ENCODE measurements around the gene FGR. TPM values are rescaled to one million over a fixed set of nuclear protein-coding genes. Genes with fewer than 3 reads are reported as not detected.

FGR gene
- total RNA-seq, 1 donor from 2014 or later: not detected

GRCh38 chr1:27567971-27568299, 67.0 kb downstream of the FGR start:
- H3K4me3 ChIP-seq: peak overlapping the region; percentile 15
- no peak overlapping the region for H2AFZ ChIP-seq (replicated peaks)
- Mint-ChIP-seq H3K9me3 (no peaks in the 10 kb centered on the region), H3K27ac (peak overlapping the region; percentile 97), H3K36me3 (no peaks in the 10 kb centered on the region), H3K4me1 (peaks cover 90% of the 10 kb centered on the region), H3K4me3 (peak overlapping the region; percentile 79), H3K27me3 (ENCODE audit: insufficient read depth, low read depth) (peaks cover 8% of the 10 kb centered on the region)
- peaks cover 92% of the 10 kb centered on the region for H3K4me1 ChIP-seq
- no peak overlapping the region for H3K9ac ChIP-seq
- peaks cover 86% of the 10 kb centered on the region for H3K79me2 ChIP-seq (ENCODE audit: low read depth)
- no peaks in the 10 kb centered on the region for H3K27me3 ChIP-seq
- no peak for TF ChIP-seq EZH2phosphoT487 (IDR thresholded peaks at IDR 0.05)
- TF ChIP-seq CTCF (IDR thresholded peaks at IDR 0.05): no peak
- no peak for TF ChIP-seq EZH2 (IDR thresholded peaks at IDR 0.05)
- no peak for DNase-seq (ENCODE audit: low spot score)
- peaks cover 86% of the 10 kb centered on the region for H4K20me1 ChIP-seq (ENCODE audit: low read depth)
- H3K4me2 ChIP-seq: peak overlapping the region; percentile 76
- H3F3A ChIP-seq (ENCODE audit: low read depth): peaks cover 80% of the 10 kb centered on the region
- H3K36me3 ChIP-seq: no peaks in the 10 kb centered on the region
- no peaks in the 10 kb centered on the region for H3K9me3 ChIP-seq (ENCODE audit: low read depth)
- H3K27ac ChIP-seq: peak overlapping the region; percentile 91

GRCh38 chr1:27567146-27567526, 67.8 kb downstream of the FGR start:
- H3F3A ChIP-seq (ENCODE audit: low read depth): peaks cover 80% of the 10 kb centered on the region
- no peak overlapping the region for H2AFZ ChIP-seq (replicated peaks)
- peaks cover 92% of the 10 kb centered on the region for H3K4me1 ChIP-seq
- peak; percentile 97 for DNase-seq (ENCODE audit: low spot score)
- no peaks in the 10 kb centered on the region for H3K36me3 ChIP-seq
- H3K4me3 Mint-ChIP-seq: peak overlapping the region; percentile 79
- no peaks in the 10 kb centered on the region for H3K36me3 Mint-ChIP-seq
- peak overlapping the region; percentile 91 for H3K27ac ChIP-seq
- peaks cover 86% of the 10 kb centered on the region for H4K20me1 ChIP-seq (ENCODE audit: low read depth)
- H3K79me2 ChIP-seq (ENCODE audit: low read depth): peaks cover 86% of the 10 kb centered on the region
- peak overlapping the region; percentile 76 for H3K4me2 ChIP-seq
- peaks cover 8% of the 10 kb centered on the region for H3K27me3 Mint-ChIP-seq (ENCODE audit: insufficient read depth, low read depth)
- no peak for TF ChIP-seq CTCF (IDR thresholded peaks at IDR 0.05)
- no peak for TF ChIP-seq EZH2 (IDR thresholded peaks at IDR 0.05)
- TF ChIP-seq EZH2phosphoT487 (IDR thresholded peaks at IDR 0.05): no peak
- H3K9ac ChIP-seq: no peak overlapping the region
- no peaks in the 10 kb centered on the region for H3K9me3 ChIP-seq (ENCODE audit: low read depth)
- H3K27ac Mint-ChIP-seq: peak overlapping the region; percentile 97
- no peaks in the 10 kb centered on the region for H3K27me3 ChIP-seq
- no peaks in the 10 kb centered on the region for H3K9me3 Mint-ChIP-seq
- H3K4me1 Mint-ChIP-seq: peaks cover 90% of the 10 kb centered on the region
- H3K4me3 ChIP-seq: peak overlapping the region; percentile 22

GRCh38 chr1:27566462-27567145, 68.4 kb downstream of the FGR start:
- H3K4me1 ChIP-seq: peaks cover 92% of the 10 kb centered on the region
- H3K27ac ChIP-seq: peak overlapping the region; percentile 91
- H3K4me3 Mint-ChIP-seq: peak overlapping the region; percentile 79
- H3K79me2 ChIP-seq (ENCODE audit: low read depth): peaks cover 86% of the 10 kb centered on the region
- no peak overlapping the region for H2AFZ ChIP-seq (replicated peaks)
- peaks cover 80% of the 10 kb centered on the region for H3F3A ChIP-seq (ENCODE audit: low read depth)
- peak overlapping the region; percentile 22 for H3K4me3 ChIP-seq
- H3K9me3 ChIP-seq (ENCODE audit: low read depth): no peaks in the 10 kb centered on the region
- H3K9me3 Mint-ChIP-seq: no peaks in the 10 kb centered on the region
- H3K27me3 ChIP-seq: no peaks in the 10 kb centered on the region
- peaks cover 91% of the 10 kb centered on the region for H4K20me1 ChIP-seq (ENCODE audit: low read depth)
- peak overlapping the region; percentile 76 for H3K4me2 ChIP-seq
- H3K36me3 ChIP-seq: no peaks in the 10 kb centered on the region
- peak; percentile 51 for DNase-seq (ENCODE audit: low spot score)
- H3K4me1 Mint-ChIP-seq: peaks cover 89% of the 10 kb centered on the region
- peaks cover 8% of the 10 kb centered on the region for H3K27me3 Mint-ChIP-seq (ENCODE audit: insufficient read depth, low read depth)
- no peaks in the 10 kb centered on the region for H3K36me3 Mint-ChIP-seq
- H3K27ac Mint-ChIP-seq: peak overlapping the region; percentile 97
- TF ChIP-seq EZH2 (IDR thresholded peaks at IDR 0.05): no peak
- TF ChIP-seq CTCF (IDR thresholded peaks at IDR 0.05): no peak
- no peak for TF ChIP-seq EZH2phosphoT487 (IDR thresholded peaks at IDR 0.05)
- no peak overlapping the region for H3K9ac ChIP-seq
